Lower leg skin (tissue), 3 donors: ENCODE data around the gene LMOD1.

Experiments used
- CTCF ChIP-seq, 3 donors: fragments of 450-650 bp; IDR thresholded peaks; one replicate each; pipeline ENCODE4 v1.5.1; 2016; ENCODE audit warnings: antibody characterized with exemption in 3 of 3, mild to moderate bottlenecking in 3 of 3, moderate library complexity in 2 of 3
- POLR2A ChIP-seq, 2 donors: fragments of 450-650 bp; IDR thresholded peaks; one replicate each; pipeline ENCODE4 v1.6.1; 2016 to 2017; ENCODE audit warnings: antibody characterized with exemption in 2 of 2, mild to moderate bottlenecking in 1 of 2, moderate library complexity in 1 of 2

DNA sequence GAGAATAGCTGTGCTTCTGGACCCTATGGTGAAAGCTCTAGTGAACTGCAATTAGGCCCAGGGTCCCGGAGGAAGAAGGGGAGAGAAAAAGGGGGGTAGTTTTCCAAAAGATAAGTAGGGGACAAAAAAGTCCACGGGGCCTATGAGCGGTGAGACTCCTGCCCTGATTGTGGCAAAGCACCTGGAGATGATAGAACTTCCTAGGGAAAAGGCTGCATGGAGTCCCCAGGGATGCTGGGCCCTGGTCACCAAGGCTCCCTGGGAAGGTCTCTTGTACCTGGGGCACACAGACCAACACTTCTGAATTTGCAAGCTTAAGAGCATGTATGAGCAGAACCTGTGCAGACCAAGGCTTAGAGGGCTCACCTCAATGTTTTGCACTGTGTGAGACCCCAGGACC, 63.1 kb downstream of the LMOD1 start:
- TF ChIP-seq CTCF (IDR thresholded peaks at IDR 0.05) (no peak), POLR2A (IDR thresholded peaks at IDR 0.05) (no peak)
